ENCODE data around the gene MAP3K8.

- TF ChIP-seq CTCF (IDR thresholded peaks at IDR 0.05 in 4 of 5, conservative IDR thresholded peaks at IDR 0.05 in 1 of 5) (no peak), POLR2A (IDR thresholded peaks at IDR 0.05) (no peak)
These were observed 44.4 kb upstream of the MAP3K8 start for GRCh38 chr10:30389543-30389942.

All from gastrocnemius medialis (tissue), 4 donors.